KOPT-K1 (cell line): ENCODE measurements around the gene NEU4.
"Not testable (repeated sequence)": the region's sequence is repeated elsewhere in the genome, so short reads cannot be mapped to it uniquely, and the experiment has no call there.

ENCODE experiments used
- H3K27ac ChIP-seq: fragments of 200-600 bp; sonication (generic); 2 replicates; pipeline ENCODE4 v1.5.1; 2016; ENCODE audit warnings: antibody characterized with exemption, mild to moderate bottlenecking, low read depth, low read length; ENCODE audit not compliant: poor library complexity, severe bottlenecking
- H3K36me3 ChIP-seq: fragments of 200-600 bp; sonication (generic); 2 replicates; pipeline ENCODE4 v1.5.1; 2017; ENCODE audit warnings: antibody characterized with exemption, mild to moderate bottlenecking, low read length, moderate library complexity; ENCODE audit not compliant: insufficient read depth
- H3K9me3 ChIP-seq: fragments of 200-600 bp; sonication (generic); 2 replicates; pipeline ENCODE4 v1.5.1; 2017; ENCODE audit warnings: antibody characterized with exemption, low read length, mild to moderate bottlenecking; ENCODE audit not compliant: insufficient read depth, poor library complexity, severe bottlenecking

Gene NEU4

DNA sequence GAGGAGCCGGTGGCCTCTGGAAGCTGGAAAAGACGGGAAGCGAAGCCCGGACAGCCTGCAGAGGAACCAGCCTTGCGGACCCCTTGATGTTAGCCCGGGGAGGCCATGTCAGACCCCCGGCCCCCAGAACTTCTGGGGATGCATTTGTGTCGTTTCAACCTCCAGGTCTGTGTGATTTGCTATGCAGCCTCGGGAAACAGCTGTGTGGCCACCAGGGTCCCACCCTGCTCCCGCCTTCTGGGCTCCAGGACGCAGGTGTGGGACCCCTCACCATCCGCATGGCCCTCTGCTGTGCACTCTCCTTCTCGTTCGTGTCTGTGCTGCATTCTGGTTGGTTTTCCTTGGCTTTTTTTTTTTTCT lies 13.3 kb downstream of the NEU4 start:
- peaks cover 15% of the 10 kb centered on the region for H3K9me3 ChIP-seq
- no peaks in the 10 kb centered on the region for H3K36me3 ChIP-seq
- H3K27ac ChIP-seq: no peak overlapping the region

DNA sequence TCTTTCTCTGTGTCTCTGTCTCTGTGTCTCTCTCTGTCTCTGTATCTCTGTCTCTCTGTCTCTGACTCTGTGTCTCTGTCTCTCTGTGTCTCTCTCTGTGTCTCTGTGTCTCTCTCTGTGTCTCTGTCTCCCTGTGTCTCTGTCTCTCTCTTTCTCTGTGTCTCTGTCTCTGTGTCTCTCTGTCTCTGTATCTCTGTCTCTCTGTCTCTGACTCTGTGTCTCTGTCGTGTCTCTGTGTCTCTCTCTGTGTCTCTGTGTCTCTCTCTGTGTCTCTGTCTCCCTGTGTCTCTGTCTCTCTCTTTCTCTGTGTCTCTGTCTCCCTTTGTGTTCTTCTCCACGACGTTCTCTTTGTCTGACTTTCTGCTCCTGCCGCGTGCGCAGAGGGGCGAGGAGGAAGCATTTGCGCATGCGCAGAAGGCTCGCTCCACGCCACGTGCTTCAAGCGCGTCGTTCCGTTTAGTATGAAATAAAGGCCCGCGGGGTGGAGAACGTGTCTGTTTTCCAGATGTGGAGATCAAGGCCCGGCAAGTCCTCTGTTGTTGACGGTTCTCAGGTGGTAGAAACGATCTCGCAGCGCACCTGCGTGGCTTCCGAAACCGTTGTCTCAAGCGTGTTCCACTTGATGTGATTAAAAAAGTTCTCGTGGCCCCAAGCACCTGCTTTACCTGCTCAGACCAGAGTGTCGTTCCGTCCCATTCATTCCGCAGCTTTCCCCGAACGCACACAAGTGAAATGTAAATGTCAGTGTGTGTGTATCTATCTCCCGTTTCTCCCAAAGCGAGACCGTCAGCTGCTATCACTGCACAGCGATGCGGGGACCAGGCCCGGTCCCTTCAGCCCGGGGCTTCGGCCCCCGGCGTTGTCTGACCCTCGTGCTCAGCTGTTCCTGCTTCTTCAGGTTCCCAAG lies 14.8 kb downstream of the NEU4 start:
- peaks cover 26% of the 10 kb centered on the region for H3K9me3 ChIP-seq
- not testable (repeated sequence) for H3K27ac ChIP-seq

DNA sequence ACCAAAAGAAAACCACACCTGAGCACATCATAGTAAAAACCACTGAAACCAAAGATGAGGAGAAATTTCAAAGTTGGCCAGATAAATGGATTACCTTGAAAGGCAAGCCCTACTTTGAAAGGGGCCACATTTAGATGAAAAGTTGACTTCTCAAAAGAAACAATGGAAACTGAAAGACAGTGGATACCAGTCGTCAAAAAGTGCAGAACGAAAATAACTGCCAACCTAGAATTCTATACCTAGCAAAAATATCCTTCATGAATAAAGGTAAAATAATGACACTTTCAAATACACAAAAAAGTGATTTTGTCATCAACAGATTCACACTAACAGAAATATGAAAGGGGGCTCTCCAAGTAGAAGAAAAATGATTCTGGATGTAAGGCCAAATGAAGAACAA lies 18.4 kb downstream of the NEU4 start:
- Histone ChIP-seq H3K36me3 (no peaks in the 10 kb centered on the region), H3K27ac (no peak overlapping the region), H3K9me3 (peaks cover 26% of the 10 kb centered on the region)

More for the DNA sequence above, 14.8 kb downstream of the NEU4 start:
- H3K36me3 ChIP-seq: not testable (repeated sequence)

DNA sequence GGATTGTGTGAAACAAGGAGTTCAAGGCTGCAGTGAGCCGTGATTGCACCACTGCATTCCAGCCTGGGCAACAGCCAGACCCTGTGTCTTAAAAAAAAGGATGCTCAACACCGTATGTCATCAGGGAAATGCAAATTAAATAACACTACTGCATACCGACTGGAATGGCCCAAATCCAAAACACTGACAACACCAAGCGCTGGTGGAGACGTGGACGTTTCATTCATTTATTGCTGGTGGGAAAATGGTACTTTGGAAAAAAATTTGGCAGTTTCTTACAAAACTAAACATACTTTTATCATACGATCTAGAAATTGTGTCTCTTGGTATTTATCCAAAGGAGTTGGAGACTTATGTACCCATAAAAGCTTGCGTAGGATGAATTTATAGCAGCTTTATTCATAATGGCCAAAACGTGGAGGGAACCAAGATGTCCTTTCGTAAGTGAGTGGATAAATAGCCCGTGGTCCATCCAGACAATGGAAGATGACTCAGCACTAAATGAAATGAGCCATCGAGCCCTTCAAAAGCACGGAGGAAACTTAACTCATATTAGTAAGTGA lies 24.2 kb downstream of the NEU4 start:
- H3K9me3 ChIP-seq: peaks cover 2% of the 10 kb centered on the region
- no peaks in the 10 kb centered on the region for H3K36me3 ChIP-seq
- no peak overlapping the region for H3K27ac ChIP-seq

DNA sequence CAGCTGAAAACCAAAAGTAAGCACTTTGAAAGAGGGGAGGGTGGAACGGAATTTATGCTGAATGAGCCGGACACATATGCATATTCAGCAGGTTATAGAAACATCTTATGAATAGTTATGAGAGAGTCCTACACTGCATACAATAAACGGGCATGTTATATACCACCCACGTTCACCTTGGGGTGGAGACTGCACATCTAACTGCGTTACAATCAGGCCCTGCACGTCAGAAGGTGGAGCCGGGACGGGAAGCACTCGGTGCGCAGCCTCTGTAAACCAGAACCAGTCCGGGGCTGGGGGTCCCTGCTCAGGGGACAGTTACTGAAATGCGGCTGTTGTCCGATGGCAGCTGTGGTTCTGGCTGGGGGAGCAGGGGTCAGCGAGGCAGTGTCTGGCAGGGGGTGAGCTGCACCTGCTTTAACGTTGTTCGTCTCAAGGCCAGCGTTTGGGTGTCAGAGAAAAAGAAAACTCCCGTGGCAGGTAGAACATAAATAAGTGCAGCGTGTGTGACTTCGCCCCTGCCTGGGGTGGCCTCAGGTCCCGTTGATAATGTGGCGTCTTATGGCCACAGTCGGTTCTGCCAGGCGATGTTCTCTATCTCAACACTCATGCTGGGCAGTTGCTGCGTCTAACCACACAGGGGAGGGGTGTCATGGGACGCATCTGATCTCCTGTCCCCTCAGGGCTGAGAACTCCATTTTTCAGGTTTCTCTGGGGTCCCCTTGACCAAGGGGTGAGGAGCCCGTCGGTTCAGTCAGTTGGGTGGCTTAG lies 24.9 kb downstream of the NEU4 start:
- not testable (repeated sequence) for H3K9me3 ChIP-seq, H3K27ac ChIP-seq, H3K36me3 ChIP-seq

DNA sequence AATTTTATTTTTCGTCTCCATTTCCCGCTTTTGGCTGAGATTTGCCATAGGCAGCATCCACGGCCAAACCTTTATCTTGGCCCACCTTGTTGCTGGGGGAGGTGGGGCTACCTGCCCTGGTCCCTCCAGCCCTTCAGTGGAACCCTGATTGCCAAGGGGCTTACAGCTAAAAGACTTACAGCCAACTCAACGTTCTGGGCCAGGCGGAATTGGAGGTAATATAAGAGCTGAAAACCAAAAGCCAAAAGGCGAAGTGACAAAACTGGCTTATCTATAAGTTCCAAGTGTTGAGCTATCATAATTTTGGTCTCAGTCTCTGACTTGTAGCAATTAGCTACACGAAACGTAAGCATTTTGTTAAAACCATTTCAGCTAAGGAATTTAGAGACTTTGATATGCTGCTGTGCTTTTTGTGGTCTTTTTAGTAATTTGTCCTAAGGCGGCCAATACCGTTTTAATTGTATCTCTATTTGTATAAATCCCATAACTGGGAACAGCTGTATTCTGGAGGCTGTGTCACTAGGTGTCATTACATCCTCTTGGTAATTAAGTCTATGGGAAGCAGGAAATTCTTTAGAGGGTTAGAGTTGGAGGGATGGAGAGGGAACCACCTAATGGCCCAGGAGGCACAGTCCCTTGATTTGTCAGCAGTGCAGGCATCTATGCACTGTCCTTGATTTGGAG lies 25.7 kb downstream of the NEU4 start:
- no peaks in the 10 kb centered on the region for H3K9me3 ChIP-seq
- H3K36me3 ChIP-seq: no peaks in the 10 kb centered on the region
- no peak overlapping the region for H3K27ac ChIP-seq

DNA sequence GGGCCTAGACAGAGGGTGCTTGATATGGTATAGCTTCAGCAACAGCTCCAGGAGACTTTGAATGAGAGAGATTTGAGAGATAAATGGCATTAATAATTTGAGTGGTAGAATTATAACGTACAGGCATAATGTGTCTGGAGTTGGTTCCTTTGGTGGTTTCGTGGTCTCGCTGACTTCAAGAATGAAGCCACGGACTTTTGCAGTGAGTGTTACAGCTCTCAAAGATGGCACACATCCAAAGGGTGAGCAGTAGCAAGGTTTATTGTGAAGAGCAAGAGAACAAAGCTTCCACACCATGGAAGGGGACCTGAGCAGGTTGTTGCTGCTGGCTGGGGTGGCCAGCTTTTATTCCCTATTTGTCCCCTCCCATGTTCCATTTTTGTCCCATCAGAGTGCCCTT lies 26.6 kb downstream of the NEU4 start:
- Histone ChIP-seq H3K9me3 (no peaks in the 10 kb centered on the region), H3K27ac (no peak overlapping the region), H3K36me3 (no peaks in the 10 kb centered on the region)

DNA sequence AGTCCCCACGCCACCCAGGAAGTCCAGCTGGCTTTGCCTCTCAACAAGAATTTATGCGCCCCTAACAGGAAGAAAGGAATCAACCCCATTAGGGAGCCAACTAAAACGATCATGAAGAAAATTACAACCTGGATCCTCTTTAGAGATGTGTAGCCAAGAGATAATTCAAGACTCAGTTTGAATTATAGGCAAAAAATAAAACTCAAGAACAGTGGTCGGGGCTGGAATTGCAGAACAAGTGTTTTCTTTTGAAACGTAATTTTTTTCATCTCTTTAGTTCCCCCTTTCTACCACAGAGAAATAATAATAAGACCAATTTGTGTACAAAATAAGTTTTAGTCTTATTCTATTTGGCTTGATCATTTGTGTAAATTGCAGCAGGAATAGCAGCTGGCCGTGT lies 27.3 kb downstream of the NEU4 start:
- H3K9me3 ChIP-seq: no peaks in the 10 kb centered on the region
- no peak overlapping the region for H3K27ac ChIP-seq
- no peaks in the 10 kb centered on the region for H3K36me3 ChIP-seq

DNA sequence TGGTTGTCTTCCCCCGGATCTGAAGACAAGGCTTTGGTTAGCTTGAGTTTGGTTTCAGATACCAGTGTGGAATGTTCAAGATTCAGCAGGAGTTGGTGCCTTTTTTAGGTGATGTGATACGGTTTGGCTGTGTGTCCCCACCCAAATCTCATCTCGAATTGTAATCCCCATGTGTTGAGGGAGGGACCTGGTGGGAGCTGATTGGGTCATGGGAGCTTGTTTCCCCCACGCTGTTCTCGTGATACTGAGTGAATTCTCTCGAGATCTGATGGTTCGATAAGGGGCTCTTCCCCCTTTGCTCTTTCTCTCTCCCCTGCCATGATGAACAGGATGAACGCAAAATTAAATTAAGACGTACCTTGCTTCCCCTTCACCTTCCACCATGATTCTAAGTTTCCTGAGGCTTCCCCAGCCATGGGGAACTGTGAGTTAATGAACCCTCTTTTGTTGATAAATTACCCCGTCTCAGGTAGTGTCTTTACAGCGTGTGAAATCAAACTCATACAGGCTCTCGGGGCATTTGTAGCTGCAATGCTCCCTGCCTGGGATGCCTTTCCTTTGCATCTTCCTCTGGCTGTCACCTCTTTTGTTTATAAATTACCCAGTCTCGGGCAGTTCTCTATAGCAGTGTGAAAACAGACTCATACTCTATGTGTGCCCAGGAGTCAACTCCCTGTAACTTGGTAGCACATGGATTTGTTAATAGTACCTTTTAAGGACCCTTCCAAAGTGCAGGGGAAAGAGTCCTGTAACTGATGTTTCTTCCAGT lies 28.4 kb downstream of the NEU4 start:
- Histone ChIP-seq H3K27ac (no peak overlapping the region), H3K9me3 (no peaks in the 10 kb centered on the region), H3K36me3 (no peaks in the 10 kb centered on the region)

DNA sequence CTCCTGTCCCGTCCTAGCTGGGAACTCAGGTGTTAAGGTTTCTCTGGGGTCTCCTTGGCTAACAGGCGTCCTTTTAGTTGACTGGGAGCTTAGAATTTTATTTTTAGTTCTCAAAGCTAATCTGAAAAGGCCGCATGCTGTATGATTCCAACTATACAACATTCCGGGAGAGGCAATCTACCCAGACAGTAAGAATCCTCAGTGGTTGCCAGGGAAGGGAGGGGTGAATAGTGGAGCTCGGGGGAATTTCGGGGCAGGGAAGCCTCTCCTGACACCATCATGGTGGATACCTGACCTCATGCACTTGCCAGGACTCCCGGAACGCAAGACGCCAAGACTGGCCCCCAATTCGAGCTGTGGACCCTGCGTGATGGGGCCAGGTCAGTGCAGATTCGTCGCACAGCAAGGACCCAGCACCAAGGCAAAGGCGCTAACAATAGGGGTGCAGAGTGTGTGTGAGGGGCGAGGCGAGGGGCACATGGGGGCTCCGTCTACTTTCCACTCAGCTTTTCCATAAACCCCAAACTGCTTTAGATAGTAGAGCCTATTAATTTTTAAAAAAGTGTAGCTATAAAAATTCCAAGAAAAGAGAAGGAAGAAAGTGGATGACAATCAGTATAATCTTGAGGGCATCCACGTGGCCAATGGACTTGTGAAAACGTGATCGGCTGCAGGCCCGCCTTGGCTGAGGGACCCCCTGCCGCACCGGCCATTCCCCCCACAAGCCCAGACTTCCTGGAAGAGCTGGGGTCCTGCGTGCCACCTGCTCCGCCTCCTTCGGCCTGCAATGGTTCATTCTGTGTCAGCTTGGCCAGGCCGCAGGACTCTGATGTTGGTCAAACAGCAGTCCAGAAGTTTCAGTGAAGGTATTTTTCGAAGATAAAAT lies 32.4 kb downstream of the NEU4 start:
- Histone ChIP-seq H3K36me3 (no peaks in the 10 kb centered on the region), H3K27ac (no peak overlapping the region), H3K9me3 (no peaks in the 10 kb centered on the region)

DNA sequence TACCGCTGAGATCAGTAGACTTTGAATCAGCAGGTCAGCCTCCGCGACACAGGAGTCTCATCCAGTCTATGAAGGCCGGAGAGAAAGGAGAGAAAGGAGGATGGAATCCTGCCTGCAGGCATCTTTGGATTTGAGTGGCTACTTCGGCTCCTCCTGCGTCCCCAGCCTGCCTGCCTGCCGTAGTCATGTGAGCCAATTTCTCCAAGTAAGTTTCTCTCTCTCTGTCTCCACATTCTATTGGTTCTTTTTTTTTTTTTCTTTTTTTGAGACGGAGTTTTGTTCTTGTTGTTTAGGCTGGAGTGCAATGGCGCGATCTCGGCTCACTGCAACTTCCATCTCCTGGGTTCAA lies 33.0 kb downstream of the NEU4 start:
- H3K27ac ChIP-seq: no peak overlapping the region

DNA sequence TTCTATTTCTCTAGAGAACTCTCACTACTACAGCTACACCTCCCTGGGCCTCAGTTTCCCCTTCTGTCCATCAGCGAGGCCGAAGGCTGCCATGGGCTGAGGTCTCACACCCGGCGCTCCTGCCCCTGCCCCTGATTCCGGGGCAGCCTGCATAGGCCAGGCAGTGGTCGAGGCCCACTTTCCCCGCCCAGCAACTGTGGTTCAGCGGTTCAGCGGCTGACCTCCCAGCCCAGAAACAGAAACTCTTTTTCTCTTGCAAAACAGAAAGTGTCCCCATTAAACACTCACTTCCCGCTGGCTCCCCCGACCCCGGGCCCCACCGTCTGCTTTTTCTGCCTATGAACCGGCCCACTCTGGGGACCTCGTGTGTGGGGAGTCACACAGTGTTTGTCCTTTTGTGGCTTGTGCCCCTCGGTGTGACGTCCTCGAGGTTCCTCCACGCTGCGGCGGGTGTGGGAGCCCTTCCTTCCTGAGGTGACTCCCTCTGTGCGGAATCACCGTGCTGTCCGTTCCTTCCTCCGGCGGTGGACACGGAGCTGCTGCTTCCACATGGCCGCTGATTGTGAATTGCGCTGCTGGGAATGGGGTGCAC lies 33.7 kb downstream of the NEU4 start:
- Histone ChIP-seq H3K27ac (no peak overlapping the region), H3K9me3 (no peaks in the 10 kb centered on the region), H3K36me3 (no peaks in the 10 kb centered on the region)

More for the DNA sequence above, 33.0 kb downstream of the NEU4 start:
- no peaks in the 10 kb centered on the region for H3K36me3 ChIP-seq
- no peaks in the 10 kb centered on the region for H3K9me3 ChIP-seq

DNA sequence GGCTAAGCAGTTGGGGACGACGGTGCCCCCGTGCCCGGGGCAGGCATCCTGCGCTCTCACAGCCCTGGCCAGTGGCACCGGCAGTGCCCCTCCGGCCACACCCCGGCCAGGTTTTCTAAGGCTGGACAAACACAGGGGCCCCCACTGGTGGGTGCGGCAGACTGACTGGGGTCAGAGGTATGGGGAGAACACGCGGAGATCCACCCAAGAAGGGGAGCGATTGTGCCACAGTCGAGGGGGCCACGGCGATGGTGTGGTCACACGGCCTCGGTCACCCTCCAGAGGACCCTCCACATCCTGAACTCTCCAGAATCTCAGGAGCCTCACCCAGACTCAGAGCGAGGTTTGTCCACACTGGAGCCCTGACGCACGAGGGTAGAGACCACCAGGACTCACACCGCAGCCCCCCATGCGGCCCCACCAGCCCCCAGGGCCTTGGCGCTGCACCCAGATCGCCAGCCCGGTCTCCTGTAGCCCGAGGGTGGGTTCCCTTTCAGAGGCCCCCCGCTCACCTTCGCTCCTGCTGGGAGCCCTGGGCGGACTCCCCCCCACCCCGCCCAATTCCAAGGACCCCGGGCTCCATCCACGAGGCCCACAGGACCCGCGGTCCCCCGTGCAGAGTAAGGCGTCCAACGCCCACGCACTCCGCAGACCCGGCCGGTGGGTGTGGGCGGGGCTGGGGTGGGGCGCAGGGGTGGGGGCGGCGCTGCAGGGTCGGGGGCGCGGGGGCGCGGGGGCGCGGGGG lies 34.5 kb downstream of the NEU4 start:
- Histone ChIP-seq H3K27ac (no peak overlapping the region), H3K9me3 (no peaks in the 10 kb centered on the region), H3K36me3 (no peaks in the 10 kb centered on the region)
